ENCODE data around the gene CLTA.

The CLTA gene

GRCh38 chr9:36151316-36152210 is 39.2 kb upstream of the CLTA start:
- H3K4me3 ChIP-seq (ENCODE audit: low read depth, low read length), result no peak overlapping the region
- no peak for TF ChIP-seq CTCF (IDR thresholded peaks at IDR 0.05; ENCODE audit: low read depth, low read length)

- no peak for TF ChIP-seq CTCF (IDR thresholded peaks at IDR 0.05; ENCODE audit: low read depth, low read length)
- no peak overlapping the region for H3K4me3 ChIP-seq (ENCODE audit: low read depth, low read length)
Observed at GRCh38 chr9:36152741-36153438, 37.8 kb upstream of the CLTA start.

GRCh38 chr9:36153746-36154145 is 37.0 kb upstream of the CLTA start:
- no peak overlapping the region for H3K4me3 ChIP-seq (ENCODE audit: low read depth, low read length)
- TF ChIP-seq CTCF (IDR thresholded peaks at IDR 0.05; ENCODE audit: low read depth, low read length), result no peak

- TF ChIP-seq CTCF (IDR thresholded peaks at IDR 0.05; ENCODE audit: low read depth, low read length), result no peak
- no peak overlapping the region for H3K4me3 ChIP-seq (ENCODE audit: low read depth, low read length)
Observed at GRCh38 chr9:36154331-36154952, 36.3 kb upstream of the CLTA start.

GRCh38 chr9:36156116-36156515 is 34.6 kb upstream of the CLTA start:
- TF ChIP-seq CTCF (IDR thresholded peaks at IDR 0.05; ENCODE audit: low read depth, low read length), result no peak
- H3K4me3 ChIP-seq (ENCODE audit: low read depth, low read length), result no peak overlapping the region

- TF ChIP-seq CTCF (IDR thresholded peaks at IDR 0.05; ENCODE audit: low read depth, low read length), result no peak
- no peak overlapping the region for H3K4me3 ChIP-seq (ENCODE audit: low read depth, low read length)
Observed at GRCh38 chr9:36158122-36158521, 32.6 kb upstream of the CLTA start.
